Inflammatory macrophage treated with lipopolysaccharide for 1 hour (primary cell): Measurements from ENCODE around the gene GDF9.
A peak's percentile ranks its signal among the peaks of the same experiment; 100 is the strongest.

Experiments
- DNase-seq, 2 donors: peaks; one replicate each; pipeline ENCODE4 v3.0.0-alpha.2; 2020 to 2022

The GDF9 gene

GRCh38 chr5:132866342-132867045 lies at the start of gene GDF9, which contains the start of gene UQCRQ:
Gene GDF9, minus strand, starts transcription at chr5:132866469. Its CDS starts 1,936 bp downstream, at chr5:132864533.
Gene UQCRQ, plus strand, starts transcription at chr5:132866642. Its CDS starts 240 bp downstream, at chr5:132866882.
- DNase-seq: peak; percentile 99 to 100

- peak; percentile 29 to 47 for DNase-seq
Measured at GRCh38 chr5:132915681-132916080, 49.4 kb upstream of the GDF9 start.

GRCh38 chr5:132909702-132910101 lies 43.4 kb upstream of the GDF9 start:
- DNase-seq: no peak

- DNase-seq: no peak
Measured at GRCh38 chr5:132907161-132907560, 40.9 kb upstream of the GDF9 start.

GRCh38 chr5:132905938-132906337 lies 39.7 kb upstream of the GDF9 start:
- peak; percentile 55 to 71 for DNase-seq

GRCh38 chr5:132901730-132902129 lies 35.5 kb upstream of the GDF9 start:
- DNase-seq: no peak

- DNase-seq: no peak
Measured at GRCh38 chr5:132901036-132901435, 34.8 kb upstream of the GDF9 start.

GRCh38 chr5:132898094-132898493 lies 31.8 kb upstream of the GDF9 start:
- DNase-seq: no peak

- no peak for DNase-seq
Measured at GRCh38 chr5:132896685-132897084, 30.4 kb upstream of the GDF9 start.

GRCh38 chr5:132895719-132896305 lies 29.5 kb upstream of the GDF9 start:
- no peak for DNase-seq

- no peak for DNase-seq
Measured at GRCh38 chr5:132890817-132891216, 24.5 kb upstream of the GDF9 start.

GRCh38 chr5:132889501-132889900 lies 23.2 kb upstream of the GDF9 start:
- DNase-seq: no peak

- no peak for DNase-seq
Measured at GRCh38 chr5:132887283-132887682, 21.0 kb upstream of the GDF9 start.

GRCh38 chr5:132886064-132886823 lies 20.0 kb upstream of the GDF9 start:
- DNase-seq: no peak

- DNase-seq: no peak
Measured at GRCh38 chr5:132884548-132884947, 18.3 kb upstream of the GDF9 start.

- DNase-seq: peak; percentile 79 to 80
Measured at GRCh38 chr5:132883261-132883834, 17.1 kb upstream of the GDF9 start.

- no peak for DNase-seq
Measured at GRCh38 chr5:132877938-132878337, 11.7 kb upstream of the GDF9 start.

- DNase-seq: no peak
Measured at GRCh38 chr5:132877466-132877865, 11.2 kb upstream of the GDF9 start.

- DNase-seq: no peak
Measured at GRCh38 chr5:132876020-132876759, 9.9 kb upstream of the GDF9 start.

- DNase-seq: no peak
Measured at GRCh38 chr5:132873930-132874271, 7.6 kb upstream of the GDF9 start.

- no peak for DNase-seq
Measured at GRCh38 chr5:132873119-132873929, 7.1 kb upstream of the GDF9 start, which contains the start of gene LEAP2. Gene LEAP2, plus strand, starts transcription at chr5:132873668. Its CDS starts 27 bp downstream, at chr5:132873695.

- DNase-seq: no peak
Measured at GRCh38 chr5:132872788-132873118, 6.5 kb upstream of the GDF9 start.
